GM13977 (cell line): ENCODE data around the gene QKI.
A peak's percentile ranks its signal among the peaks of the same experiment; 100 is the strongest.

ENCODE experiments used
- DNase-seq: peaks from one replicate; pipeline ENCODE4 v3.0.0; 2012; ENCODE audit warnings: low spot score
- CTCF ChIP-seq: IDR thresholded peaks from 2 replicates; pipeline ENCODE4 v1.5.1; 2012; ENCODE audit warnings: mild to moderate bottlenecking, control low read depth; ENCODE audit not compliant: insufficient read depth; ENCODE audit errors: extremely low read depth, missing control alignments
- in situ Hi-C: fragments of 300-500 bp; cut with MboI; formaldehyde crosslinking; loops from one replicate; pipeline ENCODE4 v1.12.0; 2022; ENCODE audit warnings: low sequenced_read_pairs, low pct_unique_long_range_greater_than_20kb, mixed read lengths, inconsistent platforms; ENCODE audit not compliant: unreplicated experiment

Gene QKI

GRCh38 chr6:163459007-163459406 lies 44.5 kb downstream of the QKI start:
- no peak for TF ChIP-seq CTCF
- in situ Hi-C loops, result loop anchor here (25.0 kb wide), 1 partner anchor 253 kb away; no protein-coding TSS in a partner anchor
- DNase-seq, result no peak

GRCh38 chr6:163459536-163459935 lies 45.0 kb downstream of the QKI start:
- TF ChIP-seq CTCF, result no peak
- in situ Hi-C loops, result loop anchor here (25.0 kb wide), 1 partner anchor 253 kb away; no protein-coding TSS in a partner anchor
- DNase-seq, result no peak

GRCh38 chr6:163460307-163460782 lies 45.8 kb downstream of the QKI start:
- TF ChIP-seq CTCF, result no peak
- in situ Hi-C loops, result loop anchor here (25.0 kb wide), 1 partner anchor 252 kb away; no protein-coding TSS in a partner anchor

GRCh38 chr6:163461696-163462095 lies 47.2 kb downstream of the QKI start:
- TF ChIP-seq CTCF, result no peak
- DNase-seq, result no peak
- in situ Hi-C loops, result loop anchor here (25.0 kb wide), 1 partner anchor 251 kb away; no protein-coding TSS in a partner anchor

More at GRCh38 chr6:163460307-163460782, 45.8 kb downstream of the QKI start:
- DNase-seq, result peak; percentile 29

GRCh38 chr6:163463180-163463579 lies 48.7 kb downstream of the QKI start:
- TF ChIP-seq CTCF, result no peak
- in situ Hi-C loops, result loop anchor here (25.0 kb wide), 1 partner anchor 249 kb away; no protein-coding TSS in a partner anchor
- no peak for DNase-seq

GRCh38 chr6:163463795-163464194 lies 49.3 kb downstream of the QKI start:
- no peak for TF ChIP-seq CTCF
- in situ Hi-C loops, result loop anchor here (25.0 kb wide), 1 partner anchor 249 kb away; no protein-coding TSS in a partner anchor
- DNase-seq, result no peak
